Hindlimb muscle (tissue), 1 donor: ENCODE results near the gene STX18. TPM values are rescaled to one million over a fixed set of nuclear protein-coding genes. Genes with fewer than 3 reads are reported as not detected.
A peak's percentile ranks its signal among the peaks of the same experiment; 100 is the strongest.

Experiments used
- DNase-seq: peaks from one replicate; pipeline ENCODE4 v3.0.0-alpha.2; 2013
- polyA plus RNA-seq: library from polyadenylated mRNA; unstranded; fragments of 120-200 nt; gene quantifications from one replicate; pipeline ENCODE4 v1.2.1, GENCODE V29; 2013; ENCODE audit not compliant: insufficient read length

Gene STX18
- polyA plus RNA-seq, 1 donor: 27.5 TPM

DNA sequence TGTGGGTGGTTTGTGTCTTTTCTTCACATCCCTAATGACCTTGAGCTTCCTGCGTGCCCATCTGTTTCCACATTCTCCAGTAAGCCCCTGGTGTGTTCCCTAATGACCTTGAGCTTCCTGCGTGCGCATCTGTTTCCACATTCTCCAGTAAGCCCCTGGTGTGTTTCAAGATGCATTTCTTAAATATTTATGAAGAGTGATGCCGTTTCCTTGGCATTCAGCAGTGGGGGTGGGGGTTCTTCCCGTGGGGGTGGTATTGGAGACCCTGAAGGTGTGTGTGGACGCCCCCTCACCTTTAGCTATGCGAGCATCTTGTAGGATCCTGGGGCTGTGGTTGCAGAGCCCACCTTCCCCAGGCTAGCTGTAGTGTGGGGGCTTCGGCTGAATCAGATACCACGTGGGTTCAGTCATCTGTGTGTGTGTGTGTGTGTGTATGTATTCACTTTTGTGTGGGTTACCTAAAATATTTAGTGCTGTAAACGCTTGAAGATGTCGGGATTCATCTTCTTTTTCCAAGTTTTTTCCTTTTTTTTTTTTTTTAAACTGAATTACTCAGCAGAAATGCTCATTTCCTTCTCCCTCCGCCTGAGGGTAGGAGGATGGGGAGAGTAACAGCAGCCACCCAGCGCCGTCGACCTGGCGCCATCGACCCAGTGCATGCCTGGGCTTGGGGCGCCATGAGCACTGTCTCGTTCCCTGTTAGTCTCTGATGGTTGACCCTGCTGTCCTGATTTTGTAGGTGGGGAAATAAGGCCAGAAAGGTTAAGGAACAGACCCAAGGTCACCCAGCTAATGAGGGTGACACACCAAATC is 145.0 kb downstream of the STX18 start:
- no peak for DNase-seq

- no peak for DNase-seq
These were observed 145.8 kb downstream of the STX18 start for GRCh38 chr4:4395849-4396627.

DNA sequence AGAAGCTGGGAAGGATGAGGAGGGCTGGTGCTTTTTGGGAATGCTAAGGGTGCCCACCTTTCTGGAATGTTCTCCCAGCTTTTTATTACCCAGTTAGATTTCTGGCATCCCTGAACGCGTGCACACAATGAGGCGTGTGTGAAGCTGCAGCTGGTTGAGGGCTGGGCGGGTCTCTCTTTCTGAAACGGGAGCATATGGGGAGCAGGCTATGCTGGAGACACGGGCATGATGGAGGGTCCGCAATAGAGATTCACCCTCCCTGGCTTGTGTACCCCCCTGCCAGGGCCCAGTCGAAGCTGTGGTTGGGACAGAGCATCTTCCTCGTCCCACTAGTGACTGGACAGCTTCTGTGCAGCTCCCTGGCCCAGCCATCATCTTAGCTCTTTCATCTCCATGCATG is 146.5 kb downstream of the STX18 start:
- no peak for DNase-seq

DNA sequence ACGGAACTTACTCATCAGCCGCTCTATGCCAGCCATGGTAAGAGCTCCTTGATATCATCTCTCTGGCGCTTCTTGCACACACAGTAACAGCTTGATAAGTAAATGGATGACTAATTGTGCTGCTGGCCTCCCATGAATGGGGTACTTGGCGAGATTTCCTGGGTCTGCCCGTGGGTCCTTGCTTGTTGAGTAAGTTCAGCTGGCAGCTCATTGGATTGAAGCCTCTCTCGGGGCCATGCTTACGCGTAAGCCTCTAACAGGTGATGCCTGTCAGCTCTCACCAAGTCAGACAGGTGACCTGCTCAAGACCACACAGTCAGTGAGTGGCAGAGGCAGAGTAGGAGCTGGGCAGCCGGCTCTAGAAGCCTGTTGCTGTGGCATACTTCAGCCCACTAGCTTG is 147.2 kb downstream of the STX18 start:
- DNase-seq: no peak

- no peak for DNase-seq
These were observed 149.2 kb downstream of the STX18 start for GRCh38 chr4:4392501-4393183.

GRCh38 chr4:4391866-4392265 is 150.0 kb downstream of the STX18 start:
- no peak for DNase-seq

DNA sequence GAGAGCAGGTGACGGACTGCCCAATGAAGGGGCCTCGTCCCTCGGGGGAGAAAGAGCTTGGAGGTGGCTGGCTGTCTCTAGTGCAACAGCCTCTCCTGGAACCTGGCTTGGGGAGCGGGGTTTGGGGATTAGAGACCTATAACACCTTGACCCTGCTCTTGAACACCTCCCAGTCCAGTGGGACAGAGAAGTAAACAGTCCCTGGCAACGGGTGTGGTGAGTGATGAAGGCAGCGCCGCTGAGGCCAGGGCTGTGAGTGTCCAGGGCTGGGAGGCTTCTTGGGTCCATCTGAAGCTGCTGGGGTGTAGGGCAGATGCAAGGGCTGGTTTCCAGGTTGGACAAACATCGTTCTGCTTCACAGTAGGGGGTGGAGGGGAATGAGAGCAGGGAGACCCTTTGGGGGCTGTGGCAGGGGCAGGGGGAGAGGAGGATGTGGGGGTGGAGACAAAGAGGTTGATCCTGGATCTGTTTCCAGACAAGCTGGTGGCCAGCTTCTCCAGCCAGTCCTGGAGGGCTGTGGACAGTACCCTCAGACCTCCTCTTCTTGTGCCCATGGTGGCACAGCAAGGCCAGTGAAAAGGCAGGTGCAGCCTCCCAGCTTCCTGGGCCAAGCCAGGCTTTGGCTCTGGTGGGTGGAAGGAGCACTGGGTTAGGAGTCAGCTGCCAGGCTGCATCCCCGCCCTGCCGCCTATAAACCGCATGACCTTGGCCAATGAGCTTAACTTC is 151.2 kb downstream of the STX18 start:
- no peak for DNase-seq

DNA sequence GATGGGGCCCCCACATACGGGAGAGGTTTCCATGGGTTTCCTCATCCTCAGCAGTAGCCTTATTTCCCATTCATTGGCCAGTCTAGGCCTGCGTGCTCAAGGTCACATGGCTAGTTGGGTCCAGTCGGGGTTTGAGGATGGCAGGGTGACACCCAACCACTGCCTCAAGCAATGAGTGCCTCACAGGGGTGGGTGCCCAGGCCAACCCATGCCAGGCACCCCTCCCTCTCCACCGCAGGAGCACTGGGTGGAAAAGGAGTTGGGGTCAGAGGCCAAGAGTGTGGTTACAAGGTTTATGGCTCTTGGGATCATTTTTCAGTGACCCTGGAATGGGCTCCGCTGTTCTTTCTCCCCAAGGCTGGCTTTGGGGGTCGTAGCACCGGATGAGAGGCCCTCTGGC is 151.8 kb downstream of the STX18 start:
- no peak for DNase-seq

DNA sequence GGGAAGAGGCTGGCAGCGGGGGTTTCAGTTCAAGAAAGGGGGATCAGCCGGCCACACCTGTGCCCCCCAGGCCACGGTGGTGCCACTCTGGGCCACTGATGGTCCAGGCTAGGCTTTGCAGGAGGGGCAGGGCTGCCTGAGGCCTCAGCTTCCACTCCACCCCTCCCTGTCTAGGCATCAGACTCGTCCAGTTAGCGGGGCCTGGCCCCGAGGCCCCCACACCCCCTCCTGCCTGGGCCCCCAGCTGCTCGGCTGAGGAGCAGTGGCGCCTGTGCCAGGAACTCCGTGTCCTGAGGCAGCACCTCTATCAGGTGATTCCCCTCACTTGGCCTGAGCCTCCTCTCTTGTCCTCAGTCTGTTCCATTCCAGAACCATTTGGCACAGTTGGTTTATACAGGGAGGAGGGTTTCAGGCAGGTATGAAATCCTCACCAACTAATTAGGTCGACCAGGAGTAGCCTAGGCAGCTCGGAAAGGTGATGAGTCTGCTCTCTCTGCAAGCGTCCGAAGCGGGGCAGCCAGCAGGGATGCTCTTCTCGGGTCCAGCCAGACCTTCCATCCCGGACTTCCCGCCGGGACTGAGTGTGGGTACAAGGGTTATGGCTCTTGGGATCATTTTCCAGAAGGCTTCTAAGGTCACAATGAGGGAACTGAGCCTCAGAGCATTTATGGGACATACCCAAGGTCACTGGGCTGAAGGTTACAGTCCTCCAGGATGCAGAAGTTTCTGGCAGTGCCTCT is 152.8 kb downstream of the STX18 start:
- DNase-seq: no peak

GRCh38 chr4:4388311-4388790 is 153.5 kb downstream of the STX18 start:
- no peak for DNase-seq

DNA sequence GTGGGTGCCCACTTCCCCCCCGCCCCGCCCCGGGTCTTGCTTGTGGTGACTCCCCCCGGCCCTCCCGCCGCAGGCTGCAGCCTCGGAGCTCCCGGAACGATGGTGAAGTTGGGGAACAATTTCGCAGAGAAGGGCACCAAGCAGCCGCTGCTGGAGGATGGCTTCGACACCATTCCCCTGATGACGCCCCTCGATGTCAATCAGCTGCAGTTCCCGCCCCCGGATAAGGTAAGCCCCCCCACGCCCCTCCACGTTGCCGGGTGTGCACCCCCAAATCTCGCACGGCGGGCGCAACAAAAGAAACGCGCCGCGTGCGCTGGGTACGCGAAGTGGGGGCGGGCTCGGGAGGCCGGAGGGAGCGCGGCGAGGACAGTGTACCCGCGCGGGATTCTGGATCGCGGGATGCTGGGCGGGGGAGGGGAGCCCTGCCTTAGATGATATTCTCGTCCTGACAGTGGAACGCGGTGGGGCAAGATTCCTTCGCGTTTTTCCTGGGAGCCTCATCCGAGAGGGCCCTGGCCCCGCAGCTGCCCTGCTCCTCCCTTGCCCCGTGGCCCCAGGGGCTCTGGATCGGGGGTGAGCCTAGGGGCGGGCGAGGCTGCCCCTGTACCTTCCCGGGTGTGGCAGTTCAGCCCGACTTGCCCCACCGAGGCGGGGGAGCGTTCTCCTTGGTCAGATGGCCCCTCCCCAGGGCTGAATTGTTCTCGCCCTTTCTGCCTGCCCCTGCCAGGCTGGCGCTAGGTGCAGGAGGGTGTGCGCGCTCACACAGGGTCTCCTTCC is 154.1 kb downstream of the STX18 start:
- no peak for DNase-seq

DNA sequence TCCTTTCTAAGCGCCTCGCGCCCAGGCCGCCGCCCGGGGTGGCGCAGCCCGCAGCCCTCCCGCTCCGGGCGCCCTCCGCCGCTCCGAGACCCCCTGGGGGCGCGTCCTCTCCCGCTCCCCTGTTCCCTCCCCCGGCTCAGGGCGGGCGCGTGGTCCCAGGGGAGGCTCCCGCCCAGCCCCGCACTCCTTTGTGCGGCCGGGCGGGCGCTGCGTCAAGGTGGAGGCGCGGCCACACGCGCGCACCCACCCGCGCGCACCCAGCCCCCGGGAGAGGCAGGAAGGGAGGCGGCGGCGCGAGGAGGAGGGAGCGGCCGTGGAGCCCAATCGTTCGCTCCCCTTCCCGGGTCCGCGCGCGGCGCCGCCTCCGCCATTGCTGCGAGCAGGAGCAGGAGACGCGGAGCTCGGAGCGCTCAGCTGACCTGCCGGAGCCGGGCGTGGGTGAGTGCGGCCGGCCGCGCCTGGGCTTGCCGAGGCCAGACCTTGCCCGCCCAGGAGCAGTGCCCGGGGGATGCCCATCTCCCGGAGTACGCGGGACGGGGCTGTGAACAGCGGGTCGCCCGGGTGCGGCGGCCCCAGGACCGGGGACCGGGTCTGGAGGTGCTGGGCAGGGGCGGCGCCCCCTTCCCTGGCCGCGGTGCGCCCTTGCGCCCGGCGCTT is 155.0 kb downstream of the STX18 start, which contains the start of gene NSG1:
Gene NSG1, plus strand, starts transcription at position 367 of the 657 bp plus-strand sequence. CDS start 528 bp downstream, outside the sequence.
- DNase-seq: peak; percentile 31

- DNase-seq: no peak
These were observed 155.5 kb downstream of the STX18 start for GRCh38 chr4:4386296-4386735.

DNA sequence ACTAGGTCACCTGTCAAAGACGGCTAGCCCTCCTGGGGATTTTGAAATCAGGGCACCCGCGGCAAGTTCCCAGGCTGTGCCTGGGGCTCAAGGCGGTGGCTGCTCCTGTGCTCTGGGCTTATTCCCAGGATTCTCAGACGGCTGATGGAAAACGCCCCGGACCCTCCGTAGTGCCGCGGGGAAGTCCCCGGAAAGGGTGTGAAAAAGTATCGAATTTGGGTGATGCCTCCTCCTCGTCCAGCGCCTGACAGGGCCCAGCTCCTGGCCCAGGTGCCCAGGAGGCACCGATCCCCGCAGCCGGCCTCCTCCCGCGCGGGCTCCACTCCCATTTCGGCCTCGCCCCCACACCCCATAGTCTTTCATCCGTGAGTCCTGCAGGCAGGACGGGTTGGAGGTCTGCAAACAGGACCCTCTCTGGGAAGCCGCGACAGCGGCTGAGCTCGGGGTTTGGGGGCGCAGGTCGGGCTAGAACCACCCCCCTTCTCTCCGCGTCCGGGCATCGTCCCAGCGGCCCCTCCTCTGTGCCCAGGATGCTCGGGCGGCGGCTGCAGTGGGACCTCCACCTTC is 156.0 kb downstream of the STX18 start:
- DNase-seq: no peak

GRCh38 chr4:4384837-4385236 is 157.0 kb downstream of the STX18 start:
- no peak for DNase-seq

GRCh38 chr4:4383085-4383484 is 158.8 kb downstream of the STX18 start:
- no peak for DNase-seq

DNA sequence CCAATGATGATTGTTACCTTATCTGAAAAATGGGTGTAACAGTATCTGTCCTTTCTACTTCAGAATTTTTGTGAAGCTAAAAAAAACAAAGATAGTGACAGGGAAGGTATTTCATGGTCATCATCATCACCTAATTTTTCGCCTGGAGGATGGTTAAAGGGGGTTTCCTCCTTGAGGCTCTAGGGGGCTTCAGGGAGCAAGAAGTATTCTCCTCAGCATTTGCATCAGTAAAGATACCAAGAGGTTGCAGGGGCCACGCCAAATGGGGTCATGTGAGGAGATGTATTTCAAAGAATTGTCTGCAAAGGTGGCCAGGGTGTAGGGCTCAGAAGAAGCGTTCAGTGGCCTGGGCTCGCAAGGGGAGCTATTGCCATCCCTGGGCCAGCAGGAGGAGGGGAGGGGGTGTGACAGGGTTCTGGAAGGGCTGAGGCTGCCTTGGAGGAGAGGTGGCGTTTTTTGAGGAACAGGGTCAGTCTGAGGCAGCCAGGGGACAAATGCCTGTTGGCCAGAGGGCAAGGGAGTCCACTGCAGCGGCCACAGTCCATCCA is 162.2 kb downstream of the STX18 start:
- no peak for DNase-seq

DNA sequence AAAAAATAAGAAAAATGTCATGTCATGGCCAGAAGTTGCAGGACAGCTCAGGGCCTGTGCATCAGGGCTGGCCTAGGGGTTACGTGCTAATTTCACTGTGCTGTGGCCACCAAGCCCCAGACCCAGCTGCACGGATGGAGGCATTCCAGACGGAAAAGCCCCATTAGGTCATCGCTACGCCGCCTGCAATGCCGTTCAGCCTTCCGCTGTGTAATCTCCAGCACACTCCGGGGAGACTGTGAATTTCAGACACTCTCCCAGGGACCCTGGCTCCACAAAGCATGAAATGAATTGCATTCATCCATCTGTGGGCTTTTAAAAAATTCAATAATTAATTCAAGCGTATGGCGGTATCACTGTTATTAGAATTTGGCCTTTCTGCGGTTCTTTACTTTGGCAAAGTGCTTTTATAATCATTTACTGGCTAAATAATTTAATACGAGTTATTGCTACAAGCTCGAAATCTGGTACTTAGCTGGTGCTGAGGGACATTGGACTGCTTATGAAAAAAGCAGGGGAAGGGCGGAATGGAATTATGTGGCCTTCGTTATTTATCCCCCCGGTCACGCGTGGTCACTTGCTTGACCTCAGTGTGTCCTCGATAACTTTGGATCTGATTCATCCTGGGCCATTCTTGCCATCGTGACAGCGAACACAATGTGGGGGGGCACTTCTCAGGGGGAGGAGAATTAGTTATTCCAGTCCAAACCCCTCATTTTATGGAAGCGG is 164.0 kb downstream of the STX18 start:
- peak; percentile 65 for DNase-seq

- DNase-seq: no peak
These were observed 164.7 kb downstream of the STX18 start for GRCh38 chr4:4377191-4377590.
